Measurements from ENCODE around the gene AK9.
"Not testable (repeated sequence)": the region's sequence is repeated elsewhere in the genome, so short reads cannot be mapped to it uniquely, and the experiment has no call there.

DNA sequence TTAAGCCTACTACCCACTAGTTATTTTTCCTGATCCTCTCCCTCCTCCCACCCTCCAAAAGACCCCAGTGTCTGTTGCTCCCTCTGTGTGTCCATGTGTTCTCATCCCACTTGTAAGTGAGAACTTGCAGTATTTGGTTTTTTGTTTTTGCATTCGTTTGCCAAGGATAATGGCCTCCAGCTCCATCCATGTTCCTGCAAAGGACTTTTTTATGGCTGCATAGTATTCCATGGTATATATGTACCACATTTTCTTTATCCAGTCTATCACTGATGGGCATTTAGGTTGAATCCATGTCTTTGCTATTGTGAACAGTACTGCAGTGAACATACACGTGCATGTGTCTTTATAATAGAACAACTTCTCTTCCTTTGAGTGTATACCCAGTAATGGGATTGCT, 17.1 kb upstream of the AK9 start:
- TF ChIP-seq, protein P1, sequence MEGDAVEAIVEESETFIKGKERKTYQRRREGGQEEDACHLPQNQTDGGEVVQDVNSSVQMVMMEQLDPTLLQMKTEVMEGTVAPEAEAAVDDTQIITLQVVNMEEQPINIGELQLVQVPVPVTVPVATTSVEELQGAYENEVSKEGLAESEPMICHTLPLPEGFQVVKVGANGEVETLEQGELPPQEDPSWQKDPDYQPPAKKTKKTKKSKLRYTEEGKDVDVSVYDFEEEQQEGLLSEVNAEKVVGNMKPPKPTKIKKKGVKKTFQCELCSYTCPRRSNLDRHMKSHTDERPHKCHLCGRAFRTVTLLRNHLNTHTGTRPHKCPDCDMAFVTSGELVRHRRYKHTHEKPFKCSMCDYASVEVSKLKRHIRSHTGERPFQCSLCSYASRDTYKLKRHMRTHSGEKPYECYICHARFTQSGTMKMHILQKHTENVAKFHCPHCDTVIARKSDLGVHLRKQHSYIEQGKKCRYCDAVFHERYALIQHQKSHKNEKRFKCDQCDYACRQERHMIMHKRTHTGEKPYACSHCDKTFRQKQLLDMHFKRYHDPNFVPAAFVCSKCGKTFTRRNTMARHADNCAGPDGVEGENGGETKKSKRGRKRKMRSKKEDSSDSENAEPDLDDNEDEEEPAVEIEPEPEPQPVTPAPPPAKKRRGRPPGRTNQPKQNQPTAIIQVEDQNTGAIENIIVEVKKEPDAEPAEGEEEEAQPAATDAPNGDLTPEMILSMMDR (IDR thresholded peaks at IDR 0.05; ENCODE audit: low read length): not testable (repeated sequence)
- not testable (repeated sequence) for TF ChIP-seq EZH2 (IDR thresholded peaks at IDR 0.05; ENCODE audit: borderline replicate concordance, low read length)
